22Rv1 (cell line): Measurements from ENCODE around the gene PDK3.

Source experiments
- ZFX ChIP-seq: fragments of 450-650 bp; IDR thresholded peaks from 2 replicates; pipeline ENCODE4 v1.6.1; 2017; ENCODE audit warnings: antibody characterized with exemption, borderline replicate concordance
- TF ChIP-seq, protein P1 (sequence below): fragments of 450-650 bp; IDR thresholded peaks from 2 replicates; pipeline ENCODE4 v1.5.1; 2017; ENCODE audit warnings: mild to moderate bottlenecking

DNA sequence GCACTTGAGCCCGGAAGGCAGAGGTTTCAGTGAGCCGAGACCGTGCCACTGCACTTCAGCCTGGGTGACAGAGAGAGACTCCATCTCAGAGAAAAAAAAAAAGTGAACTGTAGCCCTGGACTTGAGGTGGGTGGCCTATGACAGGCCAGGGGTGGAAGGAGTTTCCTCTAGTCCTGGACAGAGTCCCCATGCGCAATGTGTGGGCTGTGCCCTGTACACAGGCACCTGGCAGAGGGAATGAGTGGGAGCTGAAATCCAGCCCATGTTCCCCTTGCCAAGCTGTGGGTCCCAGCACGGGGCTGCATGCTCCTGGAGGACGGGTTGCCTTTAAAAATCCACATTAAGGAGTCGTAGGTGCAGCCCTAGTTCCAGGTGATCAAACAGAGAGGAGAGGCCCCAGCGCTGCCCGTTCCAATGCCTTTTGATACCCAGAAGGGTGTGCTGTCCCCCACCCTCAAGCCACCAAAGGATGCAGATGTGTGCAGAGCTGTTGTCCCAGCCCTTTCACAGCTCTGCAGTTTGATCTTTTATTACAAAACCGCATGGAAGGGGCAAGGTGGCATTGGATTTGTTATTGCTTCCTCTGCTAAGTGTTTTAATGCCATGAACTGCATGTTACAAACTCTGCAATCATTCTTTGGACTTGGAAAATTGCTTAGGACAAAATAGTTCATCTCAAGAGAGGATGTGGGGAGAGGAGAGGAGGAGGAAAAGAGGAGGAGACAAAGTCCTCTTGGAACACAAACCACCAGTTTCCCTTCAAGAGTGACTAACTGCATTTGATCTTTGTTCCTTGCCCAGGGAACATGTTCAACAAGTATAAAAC, 38.0 kb upstream of the PDK3 start:
- TF ChIP-seq, protein P1, sequence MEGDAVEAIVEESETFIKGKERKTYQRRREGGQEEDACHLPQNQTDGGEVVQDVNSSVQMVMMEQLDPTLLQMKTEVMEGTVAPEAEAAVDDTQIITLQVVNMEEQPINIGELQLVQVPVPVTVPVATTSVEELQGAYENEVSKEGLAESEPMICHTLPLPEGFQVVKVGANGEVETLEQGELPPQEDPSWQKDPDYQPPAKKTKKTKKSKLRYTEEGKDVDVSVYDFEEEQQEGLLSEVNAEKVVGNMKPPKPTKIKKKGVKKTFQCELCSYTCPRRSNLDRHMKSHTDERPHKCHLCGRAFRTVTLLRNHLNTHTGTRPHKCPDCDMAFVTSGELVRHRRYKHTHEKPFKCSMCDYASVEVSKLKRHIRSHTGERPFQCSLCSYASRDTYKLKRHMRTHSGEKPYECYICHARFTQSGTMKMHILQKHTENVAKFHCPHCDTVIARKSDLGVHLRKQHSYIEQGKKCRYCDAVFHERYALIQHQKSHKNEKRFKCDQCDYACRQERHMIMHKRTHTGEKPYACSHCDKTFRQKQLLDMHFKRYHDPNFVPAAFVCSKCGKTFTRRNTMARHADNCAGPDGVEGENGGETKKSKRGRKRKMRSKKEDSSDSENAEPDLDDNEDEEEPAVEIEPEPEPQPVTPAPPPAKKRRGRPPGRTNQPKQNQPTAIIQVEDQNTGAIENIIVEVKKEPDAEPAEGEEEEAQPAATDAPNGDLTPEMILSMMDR = no peak
- TF ChIP-seq ZFX = no peak
